ENCODE results near the gene PEAR1. TPM values are rescaled to one million over a fixed set of nuclear protein-coding genes. Genes with fewer than 3 reads are reported as not detected.

The PEAR1 gene
- total RNA-seq, 1 donor: 12.7 TPM

GRCh38 chr1:156897078-156897825 is 3.7 kb downstream of the PEAR1 start:
- no peak for DNase-seq (ENCODE audit: low read depth in 2 of 3, low spot score in 2 of 3)

- peak in 2 of 3 donors; percentile 90 to 94 for DNase-seq (ENCODE audit: low read depth in 2 of 3, low spot score in 2 of 3)
These were observed 4.6 kb downstream of the PEAR1 start for GRCh38 chr1:156898161-156898566.

GRCh38 chr1:156898971-156899664 is 5.6 kb downstream of the PEAR1 start:
- DNase-seq (ENCODE audit: low read depth in 2 of 3, low spot score in 2 of 3): no peak

- DNase-seq (ENCODE audit: low read depth in 2 of 3, low spot score in 2 of 3): no peak
These were observed 6.6 kb downstream of the PEAR1 start for GRCh38 chr1:156899956-156900718.

GRCh38 chr1:156900896-156901589 is 7.5 kb downstream of the PEAR1 start:
- DNase-seq (ENCODE audit: low read depth in 2 of 3, low spot score in 2 of 3): no peak

- DNase-seq (ENCODE audit: low read depth in 2 of 3, low spot score in 2 of 3): no peak
These were observed 8.0 kb downstream of the PEAR1 start for GRCh38 chr1:156901590-156901900.

- no peak for DNase-seq (ENCODE audit: low read depth in 2 of 3, low spot score in 2 of 3)
These were observed 8.7 kb downstream of the PEAR1 start for GRCh38 chr1:156901966-156902915.

GRCh38 chr1:156903328-156904091 is 10.0 kb downstream of the PEAR1 start:
- no peak for DNase-seq (ENCODE audit: low read depth in 2 of 3, low spot score in 2 of 3)

GRCh38 chr1:156904187-156904959 is 10.9 kb downstream of the PEAR1 start:
- no peak for DNase-seq (ENCODE audit: low read depth in 2 of 3, low spot score in 2 of 3)

GRCh38 chr1:156905176-156905575 is 11.7 kb downstream of the PEAR1 start:
- DNase-seq (ENCODE audit: low read depth in 2 of 3, low spot score in 2 of 3): no peak

- no peak for DNase-seq (ENCODE audit: low read depth in 2 of 3, low spot score in 2 of 3)
These were observed 12.1 kb downstream of the PEAR1 start for GRCh38 chr1:156905651-156906050.

- DNase-seq (ENCODE audit: low read depth in 2 of 3, low spot score in 2 of 3): no peak
These were observed 12.8 kb downstream of the PEAR1 start for GRCh38 chr1:156906206-156906906.

- no peak for DNase-seq (ENCODE audit: low read depth in 2 of 3, low spot score in 2 of 3)
These were observed 15.0 kb downstream of the PEAR1 start for GRCh38 chr1:156908541-156908940.

GRCh38 chr1:156908955-156909354 is 15.4 kb downstream of the PEAR1 start:
- DNase-seq (ENCODE audit: low read depth in 2 of 3, low spot score in 2 of 3): no peak

GRCh38 chr1:156909671-156910070 is 16.2 kb downstream of the PEAR1 start:
- no peak for DNase-seq (ENCODE audit: low read depth in 2 of 3, low spot score in 2 of 3)

GRCh38 chr1:156910309-156910782 is 16.8 kb downstream of the PEAR1 start:
- DNase-seq (ENCODE audit: low read depth in 2 of 3, low spot score in 2 of 3): peak in 2 of 3 donors; percentile 52

GRCh38 chr1:156911577-156912298 is 18.2 kb downstream of the PEAR1 start:
- DNase-seq (ENCODE audit: low read depth in 2 of 3, low spot score in 2 of 3): peak in 1 of 3 donors; percentile 52

Measured in hematopoietic multipotent progenitor cell (in vitro differentiated cells).